Neural progenitor cell (in vitro differentiated cells): Measurements from ENCODE around the gene SOCS4. TPM values are rescaled to one million over a fixed set of nuclear protein-coding genes. Genes with fewer than 3 reads are reported as not detected.

Source experiments
- DNase-seq: peaks from one replicate; pipeline ENCODE4 v3.0.0-alpha.2; 2016; ENCODE audit warnings: low spot score
- H2AFZ ChIP-seq: fragments of 200-600 bp; sonication (generic); replicated peaks from 2 replicates; pipeline ENCODE4 v1.6.1; 2016; ENCODE audit warnings: antibody characterized with exemption
- H3F3A ChIP-seq: fragments of 200-600 bp; sonication (generic); 2 replicates; pipeline ENCODE4 v1.6.1; 2016; ENCODE audit warnings: antibody characterized with exemption, low read depth
- H3K27ac ChIP-seq: fragments of 200-600 bp; sonication (generic); 2 replicates; pipeline ENCODE4 v1.5.1; 2016; ENCODE audit warnings: mild to moderate bottlenecking
- H3K27me3 ChIP-seq: fragments of 200-600 bp; sonication (generic); 2 replicates; pipeline ENCODE4 v1.6.1; 2016; ENCODE audit warnings: mild to moderate bottlenecking, moderate library complexity
- H3K36me3 ChIP-seq: fragments of 200-600 bp; sonication (generic); 2 replicates; pipeline ENCODE4 v1.5.1; 2016
- H3K4me1 ChIP-seq: fragments of 200-600 bp; sonication (generic); 2 replicates; pipeline ENCODE4 v1.6.1; 2016; ENCODE audit warnings: mixed run types
- H3K4me2 ChIP-seq: fragments of 200-600 bp; sonication (generic); 2 replicates; pipeline ENCODE4 v1.6.1; 2016
- H3K4me3 ChIP-seq: fragments of 200-600 bp; sonication (generic); 2 replicates; pipeline ENCODE4 v1.5.1; 2016
- H3K79me2 ChIP-seq: fragments of 200-600 bp; sonication (generic); 2 replicates; pipeline ENCODE4 v1.6.1; 2016; ENCODE audit warnings: low read depth
- H3K9ac ChIP-seq: fragments of 200-600 bp; sonication (generic); 2 replicates; pipeline ENCODE4 v1.6.1; 2016
- H3K9me3 ChIP-seq: fragments of 200-600 bp; sonication (generic); 2 replicates; pipeline ENCODE4 v1.5.1; 2016; ENCODE audit warnings: low read depth
- H4K20me1 ChIP-seq: fragments of 200-600 bp; sonication (generic); 2 replicates; pipeline ENCODE4 v1.6.1; 2016; ENCODE audit warnings: low read depth
- H3K27ac Mint-ChIP-seq: 3 replicates; pipeline ENCODE4 v1.8.0; 2021; ENCODE audit warnings: mixed read lengths
- H3K27me3 Mint-ChIP-seq: 2 replicates; pipeline ENCODE4 v1.8.0; 2022; ENCODE audit warnings: low read depth, mild to moderate bottlenecking, inconsistent platforms, moderate library complexity, mixed read lengths; ENCODE audit not compliant: insufficient read depth
- H3K36me3 Mint-ChIP-seq: 3 replicates; pipeline ENCODE4 v1.8.0; 2021; ENCODE audit warnings: mixed read lengths
- H3K4me1 Mint-ChIP-seq: 3 replicates; pipeline ENCODE4 v1.8.0; 2021; ENCODE audit warnings: mixed read lengths
- H3K4me3 Mint-ChIP-seq: 3 replicates; pipeline ENCODE4 v1.8.0; 2021; ENCODE audit warnings: mild to moderate bottlenecking, moderate library complexity, mixed read lengths
- H3K9me3 Mint-ChIP-seq: 3 replicates; pipeline ENCODE4 v1.8.0; 2020; ENCODE audit warnings: mixed read lengths
- EZH2 ChIP-seq: fragments of 200-600 bp; sonication (generic); IDR thresholded peaks from 2 replicates; pipeline ENCODE4 v1.6.1; 2017; ENCODE audit warnings: antibody characterized with exemption, mild to moderate bottlenecking, moderate library complexity
- EZH2phosphoT487 ChIP-seq: fragments of 200-600 bp; sonication (generic); IDR thresholded peaks from 2 replicates; pipeline ENCODE4 v1.6.1; 2017; ENCODE audit warnings: antibody characterized with exemption
- total RNA-seq: library from RNA; depleted of rRNA; stranded (reverse); fragments of >200 nt; gene quantifications from 2 replicates; pipeline ENCODE4 v1.2.3, GENCODE V29; 2015; ENCODE audit warnings: low replicate concordance
- TF ChIP-seq, protein P1 (sequence below): fragments of 200-600 bp; sonication (generic); IDR thresholded peaks from 2 replicates; pipeline ENCODE4 v1.5.1; 2017; ENCODE audit warnings: antibody characterized with exemption, mild to moderate bottlenecking

The SOCS4 gene
- total RNA-seq, 1 donor from 2014 or later: 32.6 TPM

- no peak overlapping the region for H3K27ac ChIP-seq
- no peak for DNase-seq
- Mint-ChIP-seq H3K27ac (no peak overlapping the region), H3K27me3 (no peaks in the 10 kb centered on the region), H3K4me3 (no peak overlapping the region), H3K36me3 (no peaks in the 10 kb centered on the region), H3K9me3 (no peaks in the 10 kb centered on the region), H3K4me1 (peaks cover 2% of the 10 kb centered on the region)
- H3K9ac ChIP-seq: no peak overlapping the region
- no peaks in the 10 kb centered on the region for H3K79me2 ChIP-seq
- no peaks in the 10 kb centered on the region for H3F3A ChIP-seq
- H3K4me2 ChIP-seq: no peak overlapping the region
- TF ChIP-seq EZH2phosphoT487: no peak
- TF ChIP-seq EZH2: no peak
- TF ChIP-seq, protein P1, sequence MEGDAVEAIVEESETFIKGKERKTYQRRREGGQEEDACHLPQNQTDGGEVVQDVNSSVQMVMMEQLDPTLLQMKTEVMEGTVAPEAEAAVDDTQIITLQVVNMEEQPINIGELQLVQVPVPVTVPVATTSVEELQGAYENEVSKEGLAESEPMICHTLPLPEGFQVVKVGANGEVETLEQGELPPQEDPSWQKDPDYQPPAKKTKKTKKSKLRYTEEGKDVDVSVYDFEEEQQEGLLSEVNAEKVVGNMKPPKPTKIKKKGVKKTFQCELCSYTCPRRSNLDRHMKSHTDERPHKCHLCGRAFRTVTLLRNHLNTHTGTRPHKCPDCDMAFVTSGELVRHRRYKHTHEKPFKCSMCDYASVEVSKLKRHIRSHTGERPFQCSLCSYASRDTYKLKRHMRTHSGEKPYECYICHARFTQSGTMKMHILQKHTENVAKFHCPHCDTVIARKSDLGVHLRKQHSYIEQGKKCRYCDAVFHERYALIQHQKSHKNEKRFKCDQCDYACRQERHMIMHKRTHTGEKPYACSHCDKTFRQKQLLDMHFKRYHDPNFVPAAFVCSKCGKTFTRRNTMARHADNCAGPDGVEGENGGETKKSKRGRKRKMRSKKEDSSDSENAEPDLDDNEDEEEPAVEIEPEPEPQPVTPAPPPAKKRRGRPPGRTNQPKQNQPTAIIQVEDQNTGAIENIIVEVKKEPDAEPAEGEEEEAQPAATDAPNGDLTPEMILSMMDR: no peak
- no peaks in the 10 kb centered on the region for H4K20me1 ChIP-seq
- no peak overlapping the region for H3K4me3 ChIP-seq
- no peaks in the 10 kb centered on the region for H3K36me3 ChIP-seq
- H2AFZ ChIP-seq: no peak overlapping the region
- no peaks in the 10 kb centered on the region for H3K9me3 ChIP-seq
- H3K27me3 ChIP-seq: no peaks in the 10 kb centered on the region
- H3K4me1 ChIP-seq: no peaks in the 10 kb centered on the region
Measured at GRCh38 chr14:55084401-55085059, 57.5 kb downstream of the SOCS4 start.

GRCh38 chr14:55085060-55085660 is 58.1 kb downstream of the SOCS4 start:
- Mint-ChIP-seq H3K9me3 (no peaks in the 10 kb centered on the region), H3K27me3 (no peaks in the 10 kb centered on the region), H3K36me3 (no peaks in the 10 kb centered on the region), H3K4me1 (peaks cover 3% of the 10 kb centered on the region), H3K27ac (no peak overlapping the region), H3K4me3 (no peak overlapping the region)
- Histone ChIP-seq H3K79me2 (no peaks in the 10 kb centered on the region), H3K4me2 (no peak overlapping the region), H3K9ac (no peak overlapping the region), H3K9me3 (no peaks in the 10 kb centered on the region), H3K4me1 (no peaks in the 10 kb centered on the region), H3F3A (no peaks in the 10 kb centered on the region), H3K4me3 (no peak overlapping the region), H3K27me3 (no peaks in the 10 kb centered on the region), H3K36me3 (no peaks in the 10 kb centered on the region), H2AFZ (no peak overlapping the region), H4K20me1 (no peaks in the 10 kb centered on the region), H3K27ac (no peak overlapping the region)
- no peak for DNase-seq
- TF ChIP-seq, protein P1: no peak
- TF ChIP-seq EZH2: no peak
- TF ChIP-seq EZH2phosphoT487: no peak

DNA sequence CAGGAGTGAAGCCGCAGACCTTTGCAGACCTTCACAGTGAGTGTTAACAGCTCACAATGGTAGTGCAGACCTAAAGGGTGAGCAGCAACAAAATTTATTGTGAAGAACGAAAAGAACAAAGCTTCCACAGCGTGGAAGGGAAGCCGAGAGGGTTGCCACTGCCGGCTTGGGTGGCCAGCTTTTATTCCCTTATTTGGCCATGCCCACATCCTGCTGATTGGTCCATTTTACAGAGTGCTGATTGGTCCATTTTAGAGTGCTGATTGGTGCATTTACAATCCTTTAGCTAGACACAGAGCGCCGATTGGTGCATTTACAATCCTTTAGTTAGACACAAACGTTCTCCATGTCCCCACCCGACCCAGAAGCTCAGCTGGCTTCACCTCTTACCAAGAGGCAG is 59.9 kb downstream of the SOCS4 start:
- peaks cover 3% of the 10 kb centered on the region for H3K4me1 Mint-ChIP-seq
- H3K36me3 ChIP-seq: no peaks in the 10 kb centered on the region
- H3K27ac ChIP-seq: no peak overlapping the region
- no peaks in the 10 kb centered on the region for H3K9me3 Mint-ChIP-seq
- no peaks in the 10 kb centered on the region for H3K79me2 ChIP-seq
- no peaks in the 10 kb centered on the region for H3K27me3 Mint-ChIP-seq
- no peak overlapping the region for H2AFZ ChIP-seq
- TF ChIP-seq EZH2phosphoT487: no peak
- no peak for TF ChIP-seq EZH2
- TF ChIP-seq, protein P1: no peak
- DNase-seq: no peak
- no peaks in the 10 kb centered on the region for H3F3A ChIP-seq
- H3K4me3 ChIP-seq: no peak overlapping the region
- no peaks in the 10 kb centered on the region for H3K27me3 ChIP-seq
- H3K9me3 ChIP-seq: no peaks in the 10 kb centered on the region
- no peaks in the 10 kb centered on the region for H3K4me1 ChIP-seq
- no peaks in the 10 kb centered on the region for H4K20me1 ChIP-seq
- no peak overlapping the region for H3K27ac Mint-ChIP-seq
- no peak overlapping the region for H3K4me3 Mint-ChIP-seq
- H3K4me2 ChIP-seq: no peak overlapping the region
- H3K9ac ChIP-seq: no peak overlapping the region
- no peaks in the 10 kb centered on the region for H3K36me3 Mint-ChIP-seq
